Suprapubic skin (tissue), 4 donors: ENCODE measurements around the gene HCLS1. TPM values are rescaled to one million over a fixed set of nuclear protein-coding genes. Genes with fewer than 3 reads are reported as not detected.

Source experiments
- DNase-seq, 2 donors: peaks; one replicate each; pipeline ENCODE4 v3.0.0-alpha.2; 2019; ENCODE audit warnings: low spot score in 2 of 2
- H3K27ac ChIP-seq: fragments of 200-600 bp; sonication (generic); one replicate; pipeline ENCODE4 v1.5.1; 2019
- H3K27me3 ChIP-seq: fragments of 200-600 bp; sonication (generic); one replicate; pipeline ENCODE4 v1.5.1; 2019
- H3K36me3 ChIP-seq: fragments of 200-600 bp; sonication (generic); one replicate; pipeline ENCODE4 v1.5.1; 2019
- H3K4me1 ChIP-seq: fragments of 200-600 bp; sonication (generic); one replicate; pipeline ENCODE4 v1.5.1; 2019
- H3K4me3 ChIP-seq: fragments of 200-600 bp; sonication (generic); one replicate; pipeline ENCODE4 v1.5.1; 2019; ENCODE audit warnings: mild to moderate bottlenecking
- H3K9me3 ChIP-seq: fragments of 200-600 bp; sonication (generic); one replicate; pipeline ENCODE4 v1.5.1; 2019
- EP300 ChIP-seq: sonication (generic); formaldehyde crosslinking; IDR thresholded peaks from one replicate; pipeline ENCODE4 v1.6.1; 2017; ENCODE audit warnings: antibody characterized with exemption
- POLR2A ChIP-seq, 2 donors: fragments of 450-650 bp; IDR thresholded peaks; one replicate each; pipeline ENCODE4 v1.6.1; 2017; ENCODE audit warnings: antibody characterized with exemption in 2 of 2, mild to moderate bottlenecking in 2 of 2, moderate library complexity in 2 of 2
- POLR2AphosphoS5 ChIP-seq, 3 donors: sonication (generic); formaldehyde crosslinking; IDR thresholded peaks; one replicate each; pipeline ENCODE4 v1.6.1; 2017; ENCODE audit warnings: antibody characterized with exemption in 3 of 3
- WGBS: methylation state at CpG from one replicate; pipeline ENCODE4 v1.1.5; 2018; 5-methylcytosine and 5-hydroxymethylcytosine counted together
- total RNA-seq, 4 donors: library from RNA; depleted of rRNA; stranded (reverse); fragments of >200 nt; gene quantifications; one replicate each; pipeline ENCODE4 v1.1.0, GENCODE V29; 2016
- TF ChIP-seq, protein P1 (sequence below), 2 donors: fragments of 200-600 bp in 1 of 2; fragments of 450-650 bp in 1 of 2; sonication (generic) in 1 of 2; IDR thresholded peaks; one replicate each; pipeline ENCODE4 v1.5.1; 2016 to 2019; ENCODE audit warnings: antibody characterized with exemption in 2 of 2, mild to moderate bottlenecking in 1 of 2, moderate library complexity in 1 of 2

The HCLS1 gene
- total RNA-seq, 4 donors from 2014 or later: 7.2 to 20.3 (median 11.8) TPM

DNA sequence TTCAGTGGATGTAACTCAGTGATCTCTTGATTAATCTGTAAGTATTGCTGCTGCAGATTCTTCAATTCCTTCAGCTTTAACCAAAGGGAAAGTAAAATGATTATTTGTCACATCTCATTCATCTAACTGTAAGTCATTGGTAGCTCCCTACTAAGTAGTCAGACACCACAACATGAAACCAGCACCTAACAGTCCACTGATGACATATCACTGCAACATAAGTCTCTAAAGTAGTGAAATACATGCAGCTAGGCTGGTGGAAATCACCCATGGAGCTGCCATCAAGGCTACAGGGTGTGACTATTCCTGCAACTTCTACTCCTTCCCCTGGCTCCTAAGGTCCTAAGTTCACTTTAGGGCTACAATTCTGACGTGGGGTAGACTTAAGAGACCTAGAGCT is 21.1 kb upstream of the HCLS1 start:
- 100% methylated on average over 1 of the region's 1 CpG for WGBS
- Histone ChIP-seq H3K27ac (no peak overlapping the region), H3K9me3 (no peaks in the 10 kb centered on the region), H3K4me1 (no peaks in the 10 kb centered on the region), H3K4me3 (no peak overlapping the region), H3K27me3 (no peaks in the 10 kb centered on the region), H3K36me3 (peaks cover 55% of the 10 kb centered on the region)
- no peak for TF ChIP-seq POLR2AphosphoS5 (IDR thresholded peaks at IDR 0.05)
- no peak for TF ChIP-seq POLR2A (IDR thresholded peaks at IDR 0.05)
- TF ChIP-seq, protein P1, sequence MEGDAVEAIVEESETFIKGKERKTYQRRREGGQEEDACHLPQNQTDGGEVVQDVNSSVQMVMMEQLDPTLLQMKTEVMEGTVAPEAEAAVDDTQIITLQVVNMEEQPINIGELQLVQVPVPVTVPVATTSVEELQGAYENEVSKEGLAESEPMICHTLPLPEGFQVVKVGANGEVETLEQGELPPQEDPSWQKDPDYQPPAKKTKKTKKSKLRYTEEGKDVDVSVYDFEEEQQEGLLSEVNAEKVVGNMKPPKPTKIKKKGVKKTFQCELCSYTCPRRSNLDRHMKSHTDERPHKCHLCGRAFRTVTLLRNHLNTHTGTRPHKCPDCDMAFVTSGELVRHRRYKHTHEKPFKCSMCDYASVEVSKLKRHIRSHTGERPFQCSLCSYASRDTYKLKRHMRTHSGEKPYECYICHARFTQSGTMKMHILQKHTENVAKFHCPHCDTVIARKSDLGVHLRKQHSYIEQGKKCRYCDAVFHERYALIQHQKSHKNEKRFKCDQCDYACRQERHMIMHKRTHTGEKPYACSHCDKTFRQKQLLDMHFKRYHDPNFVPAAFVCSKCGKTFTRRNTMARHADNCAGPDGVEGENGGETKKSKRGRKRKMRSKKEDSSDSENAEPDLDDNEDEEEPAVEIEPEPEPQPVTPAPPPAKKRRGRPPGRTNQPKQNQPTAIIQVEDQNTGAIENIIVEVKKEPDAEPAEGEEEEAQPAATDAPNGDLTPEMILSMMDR (IDR thresholded peaks at IDR 0.05): no peak
- no peak for TF ChIP-seq EP300
- no peak for DNase-seq

DNA sequence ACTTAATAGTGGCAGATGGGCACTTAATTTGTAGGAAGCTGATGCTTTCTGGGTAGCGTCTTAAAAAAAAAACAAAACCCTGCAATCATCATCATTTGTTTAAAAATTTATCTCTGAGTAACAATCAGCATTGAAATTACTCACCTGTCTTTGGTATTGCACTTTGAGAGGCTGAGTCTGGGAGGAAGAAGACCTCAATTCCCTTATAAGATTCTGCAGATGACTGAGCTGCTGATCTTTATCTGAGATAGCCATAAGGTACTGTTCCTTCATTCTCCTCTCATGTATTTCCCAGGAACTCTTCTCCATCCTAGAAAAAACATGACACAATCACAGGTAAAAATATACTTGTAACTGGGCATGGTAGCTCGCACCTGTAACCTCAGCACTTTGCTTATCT is 16.4 kb upstream of the HCLS1 start:
- no peak overlapping the region for H3K27ac ChIP-seq
- peaks cover 71% of the 10 kb centered on the region for H3K36me3 ChIP-seq
- H3K4me3 ChIP-seq: no peak overlapping the region
- H3K27me3 ChIP-seq: no peaks in the 10 kb centered on the region
- H3K4me1 ChIP-seq: no peaks in the 10 kb centered on the region
- no peaks in the 10 kb centered on the region for H3K9me3 ChIP-seq
- WGBS: 95% methylated on average over 2 of the region's 2 CpGs
- DNase-seq: no peak
- TF ChIP-seq POLR2AphosphoS5 (IDR thresholded peaks at IDR 0.05) (no peak), EP300 (no peak), POLR2A (IDR thresholded peaks at IDR 0.05) (no peak)
- TF ChIP-seq, protein P1 (IDR thresholded peaks at IDR 0.05): no peak

DNA sequence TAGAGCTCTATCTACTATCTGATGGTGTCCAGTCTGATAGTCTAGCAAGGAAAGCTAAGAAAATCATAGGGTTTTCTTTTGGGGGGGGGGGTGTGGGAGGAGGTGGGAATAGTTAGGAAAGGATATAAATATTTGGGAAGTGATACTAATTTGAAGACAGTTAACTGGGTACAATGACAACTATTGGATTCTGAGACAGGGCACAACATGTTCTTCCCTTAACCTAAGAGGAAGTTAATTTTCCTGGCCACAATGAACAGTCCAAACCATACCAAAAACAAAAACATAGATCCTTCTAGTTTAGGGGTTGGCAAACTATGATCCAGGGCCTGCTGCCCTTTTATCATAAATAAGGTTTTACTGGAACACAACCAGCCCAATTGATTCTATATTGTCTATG is 10.0 kb upstream of the HCLS1 start:
- Histone ChIP-seq H3K27ac (no peak overlapping the region), H3K9me3 (no peaks in the 10 kb centered on the region), H3K4me1 (no peaks in the 10 kb centered on the region), H3K27me3 (no peaks in the 10 kb centered on the region), H3K36me3 (peaks cover 80% of the 10 kb centered on the region), H3K4me3 (no peak overlapping the region)
- no peak for DNase-seq
- no peak for TF ChIP-seq POLR2AphosphoS5 (IDR thresholded peaks at IDR 0.05)

DNA sequence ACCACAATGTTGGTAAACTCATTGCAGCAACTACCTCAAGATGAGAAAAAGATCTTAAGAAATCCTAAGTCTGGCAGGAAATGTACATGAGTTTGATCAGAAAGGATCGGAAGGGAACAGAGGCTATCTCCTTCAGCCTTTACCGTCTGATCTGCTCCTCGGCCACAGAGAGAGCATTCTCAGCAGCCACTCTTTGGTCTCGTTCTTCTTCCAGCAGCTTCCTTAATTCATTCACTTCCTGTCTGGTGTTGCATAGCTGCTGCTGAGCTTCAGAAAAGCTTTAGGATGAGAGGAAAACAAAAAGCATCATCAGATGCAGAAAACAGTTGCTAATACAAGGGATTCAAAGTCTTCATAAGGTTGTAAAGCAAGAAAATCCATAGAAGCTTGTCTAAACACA is 6.6 kb upstream of the HCLS1 start:
- no peaks in the 10 kb centered on the region for H3K9me3 ChIP-seq
- H3K4me3 ChIP-seq: no peak overlapping the region
- no peaks in the 10 kb centered on the region for H3K4me1 ChIP-seq
- no peaks in the 10 kb centered on the region for H3K27me3 ChIP-seq
- H3K27ac ChIP-seq: no peak overlapping the region
- DNase-seq: no peak
- WGBS: 87% methylated on average over 4 of the region's 4 CpGs
- no peak for TF ChIP-seq POLR2AphosphoS5 (IDR thresholded peaks at IDR 0.05)
- no peak for TF ChIP-seq POLR2A (IDR thresholded peaks at IDR 0.05)
- TF ChIP-seq, protein P1 (IDR thresholded peaks at IDR 0.05): no peak
- TF ChIP-seq EP300: no peak
- peaks cover 98% of the 10 kb centered on the region for H3K36me3 ChIP-seq

DNA sequence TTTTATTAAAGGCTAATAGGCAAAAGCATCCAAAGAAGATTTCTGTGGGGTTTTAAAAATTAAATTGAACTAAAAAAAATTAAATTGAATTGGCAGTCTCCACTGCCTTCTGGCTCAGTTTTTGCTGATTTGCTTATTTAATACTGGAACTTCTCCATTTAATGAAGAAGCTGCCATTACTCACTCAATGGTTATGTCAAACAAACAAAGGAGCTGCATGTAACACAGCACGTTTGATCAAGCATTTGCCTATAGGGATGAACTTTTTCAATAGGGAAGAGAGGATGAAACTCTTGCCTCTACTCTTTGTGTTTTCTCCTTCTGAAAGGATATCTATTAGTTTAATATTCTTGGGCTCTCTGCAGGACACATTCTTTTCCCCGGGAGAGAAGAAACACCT is 4.8 kb upstream of the HCLS1 start:
- Histone ChIP-seq H3K9me3 (no peaks in the 10 kb centered on the region), H3K4me1 (no peaks in the 10 kb centered on the region), H3K27me3 (no peaks in the 10 kb centered on the region), H3K27ac (no peak overlapping the region), H3K36me3 (peaks cover 80% of the 10 kb centered on the region), H3K4me3 (no peak overlapping the region)
- WGBS: 58% methylated on average over 2 of the region's 2 CpGs
- TF ChIP-seq, protein P1 (IDR thresholded peaks at IDR 0.05): no peak
- TF ChIP-seq EP300 (no peak), POLR2AphosphoS5 (IDR thresholded peaks at IDR 0.05) (no peak), POLR2A (IDR thresholded peaks at IDR 0.05) (no peak)
- DNase-seq: no peak

DNA sequence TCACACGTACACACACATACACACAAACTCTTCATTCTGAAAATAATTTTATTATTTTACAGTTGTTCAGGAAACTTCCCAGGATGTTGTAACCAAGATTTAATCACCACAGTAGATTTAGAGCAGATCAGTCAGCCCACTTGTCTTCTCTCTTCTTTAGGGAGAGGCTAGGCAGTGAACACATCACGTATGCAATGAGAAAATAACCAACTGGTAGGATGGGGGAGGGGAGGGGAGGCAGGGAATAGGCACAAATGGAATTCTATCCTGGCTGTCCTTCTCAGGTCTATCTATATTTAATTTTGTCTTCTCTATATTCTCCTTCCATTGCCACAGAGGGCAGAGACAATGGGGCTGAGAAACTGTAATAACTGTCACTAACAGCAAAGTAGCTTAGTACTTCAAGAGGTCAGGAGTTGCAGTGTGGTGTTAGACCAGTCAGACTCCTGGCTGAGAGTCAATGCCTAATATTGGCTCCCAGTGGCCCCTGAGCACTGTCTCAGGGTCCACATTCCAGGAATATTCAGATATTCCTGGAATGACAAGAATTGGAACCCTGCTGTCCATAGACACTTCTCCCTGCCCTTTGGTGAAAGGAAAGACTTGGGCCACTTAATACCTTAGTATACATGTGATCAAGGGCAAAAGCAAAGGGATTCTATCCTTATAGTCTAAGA is 2.6 kb upstream of the HCLS1 start:
- H3K36me3 ChIP-seq: peaks cover 59% of the 10 kb centered on the region

More for the DNA sequence above, 2.6 kb upstream of the HCLS1 start:
- Histone ChIP-seq H3K9me3 (no peaks in the 10 kb centered on the region), H3K27ac (no peak overlapping the region), H3K27me3 (no peaks in the 10 kb centered on the region), H3K4me3 (no peak overlapping the region), H3K4me1 (no peaks in the 10 kb centered on the region)
- no peak for DNase-seq
- 58% methylated on average over 2 of the region's 2 CpGs for WGBS
- TF ChIP-seq POLR2A (IDR thresholded peaks at IDR 0.05): no peak
- TF ChIP-seq POLR2AphosphoS5 (IDR thresholded peaks at IDR 0.05): no peak
- TF ChIP-seq, protein P1 (IDR thresholded peaks at IDR 0.05): no peak
- no peak for TF ChIP-seq EP300
